ENCODE measurements around the gene BRPF3. TPM values are rescaled to one million over a fixed set of nuclear protein-coding genes. Genes with fewer than 3 reads are reported as not detected.
"Not testable (repeated sequence)": the region's sequence is repeated elsewhere in the genome, so short reads cannot be mapped to it uniquely, and the experiment has no call there.

The BRPF3 gene
- total RNA-seq, 1 donor from 2014 or later: 36.5 TPM

- Mint-ChIP-seq H3K27ac (no peak overlapping the region), H3K27me3 (no peaks in the 10 kb centered on the region), H3K9me3 (no peaks in the 10 kb centered on the region), H3K4me1 (no peaks in the 10 kb centered on the region), H3K4me3 (no peak overlapping the region), H3K36me3 (ENCODE audit: low read depth) (peaks cover 86% of the 10 kb centered on the region)
- intact Hi-C loops (cut with micrococcal nuclease): no loop called here
- ChIA-PET CTCF (no interaction called here), POLR2A (no interaction called here)
- TF ChIP-seq CTCF (IDR thresholded peaks at IDR 0.05): no peak
- no peak for DNase-seq
- ATAC-seq (ENCODE audit: low read depth): no peak
Measured at GRCh38 chr6:36216559-36216958, 20.0 kb downstream of the BRPF3 start.

- no peak for ATAC-seq (ENCODE audit: low read depth)
- Mint-ChIP-seq H3K9me3 (no peaks in the 10 kb centered on the region), H3K4me1 (no peaks in the 10 kb centered on the region), H3K27me3 (no peaks in the 10 kb centered on the region), H3K27ac (no peak overlapping the region), H3K36me3 (ENCODE audit: low read depth) (peaks cover 86% of the 10 kb centered on the region), H3K4me3 (no peak overlapping the region)
- ChIA-PET POLR2A (no interaction called here), CTCF (no interaction called here)
- DNase-seq: no peak
- intact Hi-C loops (cut with micrococcal nuclease): no loop called here
- no peak for TF ChIP-seq CTCF (IDR thresholded peaks at IDR 0.05)
Measured at GRCh38 chr6:36217188-36217587, 20.6 kb downstream of the BRPF3 start.

- no peak for DNase-seq
- ATAC-seq (ENCODE audit: low read depth): no peak
- H3K27me3 Mint-ChIP-seq: no peaks in the 10 kb centered on the region
- CTCF ChIA-PET: no interaction called here
- no peak for TF ChIP-seq CTCF (IDR thresholded peaks at IDR 0.05)
- H3K36me3 Mint-ChIP-seq (ENCODE audit: low read depth): peaks cover 89% of the 10 kb centered on the region
- intact Hi-C loops (cut with micrococcal nuclease): no loop called here
- no peak overlapping the region for H3K4me3 Mint-ChIP-seq
- H3K27ac Mint-ChIP-seq: no peak overlapping the region
- POLR2A ChIA-PET: no interaction called here
- no peaks in the 10 kb centered on the region for H3K9me3 Mint-ChIP-seq
- H3K4me1 Mint-ChIP-seq: no peaks in the 10 kb centered on the region
Measured at GRCh38 chr6:36217946-36218345, 21.4 kb downstream of the BRPF3 start.

- H3K36me3 Mint-ChIP-seq (ENCODE audit: low read depth): peaks cover 89% of the 10 kb centered on the region
Measured at GRCh38 chr6:36218516-36218915, 22.0 kb downstream of the BRPF3 start.

GRCh38 chr6:36219081-36219480, 22.5 kb downstream of the BRPF3 start:
- POLR2A ChIA-PET: no interaction called here
- CTCF ChIA-PET: no interaction called here
- H3K27ac Mint-ChIP-seq: no peak overlapping the region
- ATAC-seq (ENCODE audit: low read depth): no peak
- TF ChIP-seq CTCF (IDR thresholded peaks at IDR 0.05): no peak
- no peaks in the 10 kb centered on the region for H3K27me3 Mint-ChIP-seq
- H3K4me3 Mint-ChIP-seq: no peak overlapping the region
- H3K36me3 Mint-ChIP-seq (ENCODE audit: low read depth): peaks cover 85% of the 10 kb centered on the region
- no peaks in the 10 kb centered on the region for H3K4me1 Mint-ChIP-seq
- intact Hi-C loops (cut with micrococcal nuclease): no loop called here
- DNase-seq: no peak
- H3K9me3 Mint-ChIP-seq: no peaks in the 10 kb centered on the region

More at GRCh38 chr6:36218516-36218915, 22.0 kb downstream of the BRPF3 start:
- H3K4me3 Mint-ChIP-seq; ATAC-seq (ENCODE audit: low read depth); DNase-seq; CTCF ChIA-PET; H3K27me3 Mint-ChIP-seq; H3K27ac Mint-ChIP-seq; POLR2A ChIA-PET; intact Hi-C loops (cut with micrococcal nuclease); H3K9me3 Mint-ChIP-seq; H3K4me1 Mint-ChIP-seq: not testable (repeated sequence)

GRCh38 chr6:36220226-36220625, 23.7 kb downstream of the BRPF3 start:
- Mint-ChIP-seq H3K9me3 (no peaks in the 10 kb centered on the region), H3K36me3 (ENCODE audit: low read depth) (peaks cover 84% of the 10 kb centered on the region), H3K27ac (no peak overlapping the region), H3K4me1 (no peaks in the 10 kb centered on the region), H3K4me3 (no peak overlapping the region), H3K27me3 (no peaks in the 10 kb centered on the region)
- POLR2A ChIA-PET: no interaction called here
- intact Hi-C loops (cut with micrococcal nuclease): no loop called here
- DNase-seq (no peak), ATAC-seq (ENCODE audit: low read depth) (no peak)
- CTCF ChIA-PET: no interaction called here
- TF ChIP-seq CTCF (IDR thresholded peaks at IDR 0.05): no peak

All from activated B cell treated with CpG ODN at 0.5 μM for 24 hours (primary cell).